ENCODE data around the gene SF3B4.

The SF3B4 gene

GRCh38 chr1:149925751-149926150 lies 1.9 kb downstream of the SF3B4 start:
- no peak overlapping the region for H3K9ac ChIP-seq (ENCODE audit: low read length)
- H2BK15ac ChIP-seq (ENCODE audit: low read depth, poor library complexity, severe bottlenecking): no peak overlapping the region
- peaks cover 9% of the 10 kb centered on the region for H3K4me1 ChIP-seq (ENCODE audit: control insufficient read depth, insufficient read depth, low read depth, low read length)
- H3K36me3 ChIP-seq (ENCODE audit: control insufficient read depth in 1 of 2, insufficient read depth in 2 of 2, low read depth in 1 of 2, low read length in 2 of 2): peaks cover 32 to 77% of the 10 kb centered on the region in 2 experiments
- no peak overlapping the region for H2BK5ac ChIP-seq (ENCODE audit: low read depth, low read length, poor library complexity, severe bottlenecking)
- H4K8ac ChIP-seq (ENCODE audit: low read length): no peak overlapping the region
- 100% methylated on average over 2 of the region's 2 CpGs for WGBS
- H3K79me1 ChIP-seq (replicated peaks; ENCODE audit: low read length, poor library complexity, severe bottlenecking): peaks cover 17% of the 10 kb centered on the region
- no peak overlapping the region for H2BK120ac ChIP-seq (ENCODE audit: low read depth, low read length)
- H2BK12ac ChIP-seq (ENCODE audit: low read length in 2 of 2): no peak overlapping the region
- H3K9me3 ChIP-seq (ENCODE audit: control insufficient read depth, low read length): no peaks in the 10 kb centered on the region
- no peak overlapping the region for H3K27ac ChIP-seq (ENCODE audit: low read length, poor library complexity, severe bottlenecking)
- H3K4ac ChIP-seq (ENCODE audit: low read depth in 1 of 2, low read length in 2 of 2): no peak overlapping the region
- no peak overlapping the region for H3K4me2 ChIP-seq (ENCODE audit: low read length, poor library complexity, severe bottlenecking)
- no peak overlapping the region for H3K18ac ChIP-seq (ENCODE audit: low read depth in 1 of 2, low read length in 2 of 2)
- H4K91ac ChIP-seq (ENCODE audit: low read length): no peak overlapping the region
- peak overlapping the region in 1 of 2 experiments; percentile 97 for H3K4me3 ChIP-seq (ENCODE audit: insufficient read depth in 1 of 2, low read depth in 1 of 2, low read length in 2 of 2)
- no peak overlapping the region for H3K23ac ChIP-seq (ENCODE audit: low read length in 2 of 2)
- H3K14ac ChIP-seq (ENCODE audit: low read length in 2 of 2): no peak overlapping the region
- no peak overlapping the region for H2AK5ac ChIP-seq (ENCODE audit: low read length, severe bottlenecking)
- DNase-seq: no peak
- no peak overlapping the region for H2AFZ ChIP-seq (ENCODE audit: low read depth, low read length)
- no peaks in the 10 kb centered on the region for H3K27me3 ChIP-seq (ENCODE audit: control insufficient read depth in 1 of 2, insufficient read depth in 1 of 2, low read length in 2 of 2)

GRCh38 chr1:149925345-149925744 lies 2.3 kb downstream of the SF3B4 start:
- Histone ChIP-seq H3K18ac (ENCODE audit: low read depth in 1 of 2, low read length in 2 of 2) (no peak overlapping the region), H2BK120ac (ENCODE audit: low read depth, low read length) (no peak overlapping the region), H3K14ac (ENCODE audit: low read length in 2 of 2) (no peak overlapping the region), H3K36me3 (ENCODE audit: control insufficient read depth in 1 of 2, insufficient read depth in 2 of 2, low read depth in 1 of 2, low read length in 2 of 2) (peaks cover 32 to 73% of the 10 kb centered on the region in 2 experiments), H2AFZ (ENCODE audit: low read depth, low read length) (no peak overlapping the region), H3K4me1 (ENCODE audit: control insufficient read depth, insufficient read depth, low read depth, low read length) (peaks cover 9% of the 10 kb centered on the region), H4K91ac (ENCODE audit: low read length) (no peak overlapping the region), H2BK15ac (ENCODE audit: low read depth, poor library complexity, severe bottlenecking) (no peak overlapping the region), H3K27me3 (ENCODE audit: control insufficient read depth in 1 of 2, insufficient read depth in 1 of 2, low read length in 2 of 2) (no peaks in the 10 kb centered on the region), H2BK12ac (ENCODE audit: low read length in 2 of 2) (no peak overlapping the region), H2AK5ac (ENCODE audit: low read length, severe bottlenecking) (no peak overlapping the region), H3K4ac (ENCODE audit: low read depth in 1 of 2, low read length in 2 of 2) (no peak overlapping the region), H4K8ac (ENCODE audit: low read length) (no peak overlapping the region), H3K9ac (ENCODE audit: low read length) (no peak overlapping the region), H3K9me3 (ENCODE audit: control insufficient read depth, low read length) (no peaks in the 10 kb centered on the region), H3K4me3 (ENCODE audit: insufficient read depth in 1 of 2, low read depth in 1 of 2, low read length in 2 of 2) (no peak overlapping the region), H3K27ac (ENCODE audit: low read length, poor library complexity, severe bottlenecking) (no peak overlapping the region), H3K79me1 (replicated peaks; ENCODE audit: low read length, poor library complexity, severe bottlenecking) (peaks cover 17% of the 10 kb centered on the region), H3K23ac (ENCODE audit: low read length in 2 of 2) (no peak overlapping the region), H2BK5ac (ENCODE audit: low read depth, low read length, poor library complexity, severe bottlenecking) (no peak overlapping the region), H3K4me2 (ENCODE audit: low read length, poor library complexity, severe bottlenecking) (no peak overlapping the region)
- WGBS: 97% methylated on average over 3 of the region's 3 CpGs
- no peak for DNase-seq

DNA sequence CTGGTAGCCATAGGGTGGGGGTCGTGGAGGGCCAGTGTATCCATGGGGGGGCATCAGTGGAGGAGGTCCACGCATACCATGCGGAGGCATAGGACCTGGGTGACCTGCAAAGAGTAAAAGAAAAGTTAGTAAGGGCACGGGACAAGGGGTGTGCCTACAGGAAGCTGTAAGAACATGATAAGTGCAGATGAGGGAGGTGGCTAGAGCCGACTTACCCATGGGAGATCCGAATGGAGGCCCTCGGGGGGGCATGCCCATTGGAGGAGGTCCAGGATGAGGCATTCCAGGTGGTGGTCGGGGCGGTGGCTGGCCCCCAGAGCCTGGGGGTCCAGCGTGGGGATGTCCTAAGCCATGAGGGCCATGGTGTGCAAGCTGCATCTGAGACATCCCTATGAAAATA lies 4.0 kb downstream of the SF3B4 start:
- no peak overlapping the region for H4K91ac ChIP-seq (ENCODE audit: low read length)
- DNase-seq: no peak

DNA sequence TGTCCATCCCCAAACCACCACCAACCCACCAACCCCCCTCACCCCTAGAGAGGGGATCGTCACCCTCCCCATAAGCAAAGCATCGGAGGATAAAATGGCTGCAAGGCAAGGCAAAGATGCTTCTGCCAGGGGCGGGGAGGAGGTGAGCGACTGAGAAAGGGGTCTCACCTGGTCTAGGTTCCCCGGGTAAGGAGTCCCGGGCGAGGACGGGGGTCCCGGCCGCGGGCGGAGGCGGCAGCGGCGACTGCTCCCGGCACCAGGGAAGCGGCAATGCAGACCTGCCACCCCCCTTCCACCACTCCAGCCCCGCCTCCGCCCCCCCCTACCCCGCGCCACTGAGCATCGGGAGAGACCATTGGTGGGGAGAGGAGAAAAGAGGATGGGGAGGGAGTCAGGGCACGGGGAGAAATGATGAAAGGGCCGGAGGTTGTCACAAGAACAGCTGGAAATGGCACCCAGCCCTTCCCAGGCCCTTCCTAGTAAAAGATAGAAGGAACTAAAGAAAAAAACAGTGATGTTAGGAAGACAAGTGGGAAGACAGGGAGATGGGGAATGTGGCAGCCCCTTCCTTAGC lies 9.9 kb downstream of the SF3B4 start, which contains the start of gene SV2A:
Gene SV2A (minus strand): TSS at position 274 of the 574 bp plus-strand sequence. CDS start 4,004 bp downstream, outside the sequence.
- H3K4ac ChIP-seq (ENCODE audit: low read depth in 1 of 2, low read length in 2 of 2): peak within 1 kb of the TSS in 1 of 2 experiments; percentile 79
- H3K18ac ChIP-seq (ENCODE audit: low read depth in 1 of 2, low read length in 2 of 2): peak within 1 kb of the TSS; percentile 87 to 93
- no peak within 1 kb of the TSS for H2AK5ac ChIP-seq (ENCODE audit: low read length, severe bottlenecking)
- DNase-seq: peak; percentile 84
- H3K4me3 ChIP-seq (ENCODE audit: insufficient read depth in 1 of 2, low read depth in 1 of 2, low read length in 2 of 2): peak within 1 kb of the TSS; percentile 72 to 85
- peak within 1 kb of the TSS; percentile 78 for H2BK15ac ChIP-seq (ENCODE audit: low read depth, poor library complexity, severe bottlenecking)
- peak within 1 kb of the TSS in 1 of 2 experiments; percentile 96 for H3K14ac ChIP-seq (ENCODE audit: low read length in 2 of 2)
- H3K36me3 ChIP-seq (ENCODE audit: control insufficient read depth in 1 of 2, insufficient read depth in 2 of 2, low read depth in 1 of 2, low read length in 2 of 2): peaks cover 11 to 14% of the 10 kb centered on the region in 2 experiments
- H2BK120ac ChIP-seq (ENCODE audit: low read depth, low read length): peak within 1 kb of the TSS; percentile 42
- H3K79me1 ChIP-seq (replicated peaks; ENCODE audit: low read length, poor library complexity, severe bottlenecking): peaks cover 12% of the 10 kb centered on the region
- H2BK12ac ChIP-seq (ENCODE audit: low read length in 2 of 2): peak within 1 kb of the TSS in 1 of 2 experiments; percentile 81
- H2BK5ac ChIP-seq (ENCODE audit: low read depth, low read length, poor library complexity, severe bottlenecking): no peak within 1 kb of the TSS
- H4K8ac ChIP-seq (ENCODE audit: low read length): peak within 1 kb of the TSS; percentile 93
- H3K27me3 ChIP-seq (ENCODE audit: control insufficient read depth in 1 of 2, insufficient read depth in 1 of 2, low read length in 2 of 2): no peaks in the 10 kb centered on the region
- peak within 1 kb of the TSS; percentile 84 for H3K9ac ChIP-seq (ENCODE audit: low read length)
- peak within 1 kb of the TSS; percentile 7 to 60 for H3K23ac ChIP-seq (ENCODE audit: low read length in 2 of 2)
- no peak within 1 kb of the TSS for H3K27ac ChIP-seq (ENCODE audit: low read length, poor library complexity, severe bottlenecking)
- no peaks in the 10 kb centered on the region for H3K9me3 ChIP-seq (ENCODE audit: control insufficient read depth, low read length)
- peak within 1 kb of the TSS; percentile 96 for H3K4me2 ChIP-seq (ENCODE audit: low read length, poor library complexity, severe bottlenecking)
- 0% methylated on average over 4 of the region's 24 CpGs for WGBS
- H3K4me1 ChIP-seq (ENCODE audit: control insufficient read depth, insufficient read depth, low read depth, low read length): peaks cover 18% of the 10 kb centered on the region
- peak within 1 kb of the TSS; percentile 62 for H4K91ac ChIP-seq (ENCODE audit: low read length)
- H2AFZ ChIP-seq (ENCODE audit: low read depth, low read length): peak within 1 kb of the TSS; percentile 84

More for the DNA sequence above, 4.0 kb downstream of the SF3B4 start:
- Histone ChIP-seq H2BK12ac (ENCODE audit: low read length in 2 of 2) (no peak overlapping the region), H3K79me1 (replicated peaks; ENCODE audit: low read length, poor library complexity, severe bottlenecking) (peaks cover 17% of the 10 kb centered on the region), H4K8ac (ENCODE audit: low read length) (no peak overlapping the region), H2BK120ac (ENCODE audit: low read depth, low read length) (no peak overlapping the region), H3K9me3 (ENCODE audit: control insufficient read depth, low read length) (no peaks in the 10 kb centered on the region), H3K4me2 (ENCODE audit: low read length, poor library complexity, severe bottlenecking) (no peak overlapping the region), H2BK15ac (ENCODE audit: low read depth, poor library complexity, severe bottlenecking) (no peak overlapping the region), H3K4me3 (ENCODE audit: insufficient read depth in 1 of 2, low read depth in 1 of 2, low read length in 2 of 2) (no peak overlapping the region), H2AK5ac (ENCODE audit: low read length, severe bottlenecking) (no peak overlapping the region), H3K27ac (ENCODE audit: low read length, poor library complexity, severe bottlenecking) (no peak overlapping the region), H3K27me3 (ENCODE audit: control insufficient read depth in 1 of 2, insufficient read depth in 1 of 2, low read length in 2 of 2) (no peaks in the 10 kb centered on the region), H2AFZ (ENCODE audit: low read depth, low read length) (no peak overlapping the region), H3K4me1 (ENCODE audit: control insufficient read depth, insufficient read depth, low read depth, low read length) (peaks cover 9% of the 10 kb centered on the region), H3K36me3 (ENCODE audit: control insufficient read depth in 1 of 2, insufficient read depth in 2 of 2, low read depth in 1 of 2, low read length in 2 of 2) (peaks cover 24 to 56% of the 10 kb centered on the region in 2 experiments), H3K9ac (ENCODE audit: low read length) (no peak overlapping the region), H3K4ac (ENCODE audit: low read depth in 1 of 2, low read length in 2 of 2) (no peak overlapping the region), H3K23ac (ENCODE audit: low read length in 2 of 2) (no peak overlapping the region), H3K14ac (ENCODE audit: low read length in 2 of 2) (no peak overlapping the region), H2BK5ac (ENCODE audit: low read depth, low read length, poor library complexity, severe bottlenecking) (no peak overlapping the region), H3K18ac (ENCODE audit: low read depth in 1 of 2, low read length in 2 of 2) (no peak overlapping the region)
- over 99% methylated on average over 10 of the region's 10 CpGs for WGBS
